Activated CD8-positive, alpha-beta memory T cell treated with anti-CD3 and anti-CD28 coated beads, Interleukin-2, amount 10 ng/mL, durations not matched to agents 7 days and 5 days (primary cell): ENCODE data around the gene SNTG2. TPM values are rescaled to one million over a fixed set of nuclear protein-coding genes. Genes with fewer than 3 reads are reported as not detected.

Experiments used
- ATAC-seq: fragments of 150-1000 bp; cut with Tn5 transposase; one replicate; pipeline ENCODE4 v1.10.0; 2021; ENCODE audit warnings: moderate library complexity
- CTCF ChIA-PET: fragments of 350-600 bp; sonication (Branson Sonifier 250); formaldehyde crosslinking; loops from one replicate; lab custom pipeline; 2021; ENCODE audit warnings: antibody characterized with exemption; lab: Charles Lee
- DNase-seq: peaks from one replicate; pipeline ENCODE4 v3.0.0-alpha.2; 2020
- H3K27ac Mint-ChIP-seq: one replicate; pipeline ENCODE4 v1.8.0; 2021; ENCODE audit warnings: mild to moderate bottlenecking, mixed read lengths
- H3K27me3 Mint-ChIP-seq: one replicate; pipeline ENCODE4 v1.8.0; 2021; ENCODE audit warnings: mixed read lengths
- H3K36me3 Mint-ChIP-seq: one replicate; pipeline ENCODE4 v1.8.0; 2021; ENCODE audit warnings: mild to moderate bottlenecking, mixed read lengths
- H3K4me1 Mint-ChIP-seq: one replicate; pipeline ENCODE4 v1.8.0; 2021; ENCODE audit warnings: mixed read lengths
- H3K4me3 Mint-ChIP-seq: one replicate; pipeline ENCODE4 v1.8.0; 2021; ENCODE audit warnings: mild to moderate bottlenecking, moderate library complexity, mixed read lengths
- H3K9me3 Mint-ChIP-seq: one replicate; pipeline ENCODE4 v1.8.0; 2022; ENCODE audit warnings: low read depth, mixed read lengths
- total RNA-seq, 2 experiments: library from RNA; stranded (reverse); gene quantifications; one replicate each; pipeline ENCODE4 v1.2.3, GENCODE V29; 2021

SNTG2 gene
- total RNA-seq, 2 experiments from 2014 or later = 0.37 to 1.6 TPM

- no peak overlapping the region for H3K4me3 Mint-ChIP-seq
- H3K4me1 Mint-ChIP-seq = no peaks in the 10 kb centered on the region
- no peak for ATAC-seq
- peaks cover 12% of the 10 kb centered on the region for H3K27me3 Mint-ChIP-seq
- no peaks in the 10 kb centered on the region for H3K36me3 Mint-ChIP-seq
- CTCF ChIA-PET = no interaction called here
- DNase-seq = no peak
- H3K9me3 Mint-ChIP-seq = no peaks in the 10 kb centered on the region
- H3K27ac Mint-ChIP-seq = no peak overlapping the region
Measured at GRCh38 chr2:920573-920972, 30.1 kb upstream of the SNTG2 start.

GRCh38 chr2:920999-921398 lies 29.6 kb upstream of the SNTG2 start:
- no peaks in the 10 kb centered on the region for H3K36me3 Mint-ChIP-seq
- CTCF ChIA-PET = no interaction called here
- H3K27ac Mint-ChIP-seq = no peak overlapping the region
- no peaks in the 10 kb centered on the region for H3K9me3 Mint-ChIP-seq
- peaks cover 12% of the 10 kb centered on the region for H3K27me3 Mint-ChIP-seq
- H3K4me3 Mint-ChIP-seq = no peak overlapping the region
- ATAC-seq = no peak
- DNase-seq = no peak
- H3K4me1 Mint-ChIP-seq = no peaks in the 10 kb centered on the region

DNA sequence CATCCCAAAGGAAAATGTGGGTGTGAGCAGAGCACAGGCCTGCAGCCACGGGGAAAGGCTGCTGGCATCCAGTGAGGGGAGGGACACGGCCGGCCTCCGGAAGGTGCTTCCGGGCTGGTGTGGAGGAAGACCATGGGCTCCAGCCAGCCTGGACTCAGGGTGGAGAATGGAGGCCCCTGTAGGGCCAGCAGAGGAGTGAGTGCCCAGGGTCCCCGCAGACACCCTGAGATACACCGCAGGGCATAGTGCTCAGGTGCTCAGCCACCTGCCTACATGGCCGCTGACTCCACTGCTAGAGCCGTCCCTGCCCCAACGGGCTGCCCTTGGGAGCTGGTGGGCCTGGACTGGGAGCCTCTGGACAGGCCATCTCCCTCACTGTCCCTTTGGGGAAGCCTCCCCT lies 28.5 kb upstream of the SNTG2 start:
- peaks cover 10% of the 10 kb centered on the region for H3K27me3 Mint-ChIP-seq
- no peak overlapping the region for H3K4me3 Mint-ChIP-seq
- CTCF ChIA-PET = no interaction called here
- H3K9me3 Mint-ChIP-seq = no peaks in the 10 kb centered on the region
- no peaks in the 10 kb centered on the region for H3K4me1 Mint-ChIP-seq
- H3K27ac Mint-ChIP-seq = no peak overlapping the region
- no peaks in the 10 kb centered on the region for H3K36me3 Mint-ChIP-seq
- ATAC-seq (no peak), DNase-seq (no peak)

DNA sequence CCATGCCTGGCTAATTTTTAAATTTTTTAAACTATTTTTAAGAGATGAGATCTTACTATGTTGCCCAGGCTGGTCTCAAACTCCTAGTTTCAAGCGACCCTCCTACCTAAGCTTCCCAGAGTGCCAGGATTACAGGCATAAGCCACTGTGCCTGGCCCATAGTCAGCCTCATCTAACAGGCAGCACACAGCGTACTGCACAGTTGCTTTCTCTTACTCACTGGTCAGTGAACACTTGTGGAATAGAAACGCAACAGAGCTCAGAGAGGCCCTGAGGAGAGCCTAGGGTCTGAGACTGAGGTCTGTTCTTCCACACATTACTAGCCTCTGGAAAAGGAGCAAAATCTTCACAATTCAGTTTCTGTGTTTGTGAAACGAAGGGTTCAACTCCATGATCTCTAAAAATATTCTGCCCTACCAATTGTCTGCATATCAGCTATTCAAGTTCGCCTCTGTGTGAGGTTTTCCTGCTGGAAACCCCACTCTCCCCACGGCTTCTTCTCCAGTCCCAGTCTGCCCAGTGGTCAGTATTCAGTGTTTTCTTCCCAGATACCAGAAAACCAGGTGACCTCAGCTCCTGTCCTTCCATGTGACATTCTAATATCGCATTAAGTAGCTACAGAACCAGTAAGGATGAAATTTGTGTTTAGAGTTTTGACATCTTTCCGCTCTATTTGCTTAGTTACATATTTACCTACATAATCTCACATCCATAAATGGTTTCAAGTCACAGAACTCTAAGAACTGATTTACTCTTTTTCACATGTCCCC lies 26.6 kb upstream of the SNTG2 start:
- H3K9me3 Mint-ChIP-seq = no peaks in the 10 kb centered on the region
- no peak overlapping the region for H3K27ac Mint-ChIP-seq
- no peaks in the 10 kb centered on the region for H3K36me3 Mint-ChIP-seq
- no peak overlapping the region for H3K4me3 Mint-ChIP-seq
- H3K27me3 Mint-ChIP-seq = peaks cover 7% of the 10 kb centered on the region
- DNase-seq (no peak), ATAC-seq (no peak)
- H3K4me1 Mint-ChIP-seq = no peaks in the 10 kb centered on the region
- CTCF ChIA-PET = no interaction called here

GRCh38 chr2:924701-925100 lies 25.9 kb upstream of the SNTG2 start:
- H3K9me3 Mint-ChIP-seq = no peaks in the 10 kb centered on the region
- no peaks in the 10 kb centered on the region for H3K36me3 Mint-ChIP-seq
- H3K27me3 Mint-ChIP-seq = peaks cover 7% of the 10 kb centered on the region
- CTCF ChIA-PET = no interaction called here
- no peak overlapping the region for H3K4me3 Mint-ChIP-seq
- no peak for DNase-seq
- H3K27ac Mint-ChIP-seq = no peak overlapping the region
- ATAC-seq = no peak
- H3K4me1 Mint-ChIP-seq = no peaks in the 10 kb centered on the region

DNA sequence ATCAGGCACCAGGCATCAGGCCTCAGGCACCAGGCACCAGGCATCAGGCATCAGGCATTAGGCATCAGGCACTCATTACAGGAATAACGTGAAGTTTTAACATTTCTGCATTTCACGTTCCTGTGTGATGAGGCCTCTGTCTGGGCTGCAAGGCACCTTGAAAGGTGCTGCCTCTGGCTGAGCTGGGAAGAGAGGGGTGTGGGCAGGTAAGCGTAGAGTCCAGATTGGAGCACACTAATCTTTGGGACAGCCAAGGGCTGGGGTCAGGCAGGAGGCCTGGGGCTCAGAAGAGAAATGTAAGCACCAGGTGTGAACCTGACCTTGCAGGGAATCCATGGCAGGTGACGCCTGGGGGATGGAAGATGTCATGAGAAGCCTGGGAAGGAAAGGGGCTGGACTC lies 25.3 kb upstream of the SNTG2 start:
- ATAC-seq (no peak), DNase-seq (no peak)
- H3K27ac Mint-ChIP-seq = no peak overlapping the region
- H3K36me3 Mint-ChIP-seq = no peaks in the 10 kb centered on the region
- H3K4me1 Mint-ChIP-seq = no peaks in the 10 kb centered on the region
- no peaks in the 10 kb centered on the region for H3K9me3 Mint-ChIP-seq
- CTCF ChIA-PET = no interaction called here
- peaks cover 7% of the 10 kb centered on the region for H3K27me3 Mint-ChIP-seq
- no peak overlapping the region for H3K4me3 Mint-ChIP-seq

- H3K27ac Mint-ChIP-seq = no peak overlapping the region
- no peaks in the 10 kb centered on the region for H3K9me3 Mint-ChIP-seq
- no peaks in the 10 kb centered on the region for H3K4me1 Mint-ChIP-seq
- CTCF ChIA-PET = no interaction called here
- peaks cover 7% of the 10 kb centered on the region for H3K27me3 Mint-ChIP-seq
- no peaks in the 10 kb centered on the region for H3K36me3 Mint-ChIP-seq
- no peak overlapping the region for H3K4me3 Mint-ChIP-seq
- no peak for DNase-seq
- no peak for ATAC-seq
Measured at GRCh38 chr2:925711-926110, 24.9 kb upstream of the SNTG2 start.

DNA sequence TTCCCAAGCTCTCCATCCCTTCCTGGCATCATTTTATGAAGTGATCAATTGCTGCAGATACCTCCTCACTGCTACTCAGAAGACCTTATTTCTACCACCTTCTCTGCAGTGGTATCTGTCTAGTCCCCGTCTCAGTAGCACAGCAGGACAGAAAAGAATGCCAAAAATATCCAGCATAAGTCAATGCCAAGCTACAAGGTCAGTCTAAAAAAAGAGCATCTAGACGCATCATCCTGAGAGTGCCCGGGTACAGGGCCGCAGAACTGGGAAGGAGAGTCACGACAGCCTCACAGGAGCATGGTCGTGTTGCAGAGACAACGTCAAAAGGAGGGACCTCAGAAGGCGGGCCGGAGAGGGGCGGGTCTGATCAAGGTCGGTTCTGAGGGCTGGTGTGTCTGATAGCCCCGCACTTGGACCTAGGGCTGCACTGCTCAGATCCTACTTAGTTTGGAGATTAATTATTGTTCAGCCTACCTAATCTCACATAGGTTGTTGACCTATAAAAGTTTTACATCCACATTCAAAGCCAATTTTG lies 24.3 kb upstream of the SNTG2 start:
- no peak for ATAC-seq

GRCh38 chr2:926896-927295 lies 23.8 kb upstream of the SNTG2 start:
- H3K4me3 Mint-ChIP-seq = no peak overlapping the region
- no peak overlapping the region for H3K27ac Mint-ChIP-seq
- CTCF ChIA-PET = no interaction called here
- no peak for DNase-seq
- H3K36me3 Mint-ChIP-seq = no peaks in the 10 kb centered on the region
- no peak for ATAC-seq
- H3K9me3 Mint-ChIP-seq = no peaks in the 10 kb centered on the region
- peaks cover 7% of the 10 kb centered on the region for H3K27me3 Mint-ChIP-seq
- no peaks in the 10 kb centered on the region for H3K4me1 Mint-ChIP-seq

More for the DNA sequence above, 24.3 kb upstream of the SNTG2 start:
- Mint-ChIP-seq H3K4me3 (no peak overlapping the region), H3K27me3 (peaks cover 7% of the 10 kb centered on the region), H3K9me3 (no peaks in the 10 kb centered on the region), H3K4me1 (no peaks in the 10 kb centered on the region), H3K27ac (no peak overlapping the region), H3K36me3 (no peaks in the 10 kb centered on the region)
- no peak for DNase-seq
- CTCF ChIA-PET = no interaction called here

DNA sequence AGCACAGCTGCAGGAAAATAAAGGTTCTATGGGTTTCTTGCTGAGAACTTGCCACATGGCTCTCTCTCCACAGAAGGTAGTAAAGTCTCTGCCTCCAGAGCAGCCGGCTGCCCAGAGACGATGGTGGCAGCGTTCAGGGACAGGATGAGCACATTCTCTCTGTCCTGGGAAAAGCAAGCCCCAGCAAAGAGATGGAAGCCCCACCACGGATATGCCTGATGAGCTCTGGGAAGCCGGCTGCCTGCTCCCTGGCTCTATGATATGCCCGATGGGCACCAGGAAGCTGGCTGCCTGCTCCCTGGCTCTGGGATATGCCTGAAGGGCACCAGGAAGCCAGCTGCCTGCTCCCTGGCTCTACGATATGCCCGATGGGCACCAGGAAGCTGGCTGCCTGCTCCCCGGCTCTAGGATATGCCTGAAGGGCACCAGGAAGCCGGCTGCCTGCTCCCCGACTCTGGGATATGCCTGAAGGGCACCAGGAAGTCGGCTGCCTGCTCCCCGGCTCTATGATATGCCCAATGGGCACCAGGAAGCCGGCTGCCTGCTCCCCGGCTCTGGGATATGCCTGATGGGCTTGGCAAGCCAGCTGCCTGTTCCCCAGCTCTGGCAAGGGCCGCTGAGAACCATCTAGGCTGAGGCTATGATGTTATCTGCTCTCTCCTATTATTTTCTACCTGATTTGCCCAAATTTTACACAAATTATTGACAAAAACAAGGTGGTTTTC lies 21.5 kb upstream of the SNTG2 start:
- no peaks in the 10 kb centered on the region for H3K4me1 Mint-ChIP-seq
- no peak for ATAC-seq

GRCh38 chr2:929925-930324 lies 20.7 kb upstream of the SNTG2 start:
- Mint-ChIP-seq H3K9me3 (no peaks in the 10 kb centered on the region), H3K4me1 (no peaks in the 10 kb centered on the region), H3K27me3 (no peaks in the 10 kb centered on the region), H3K4me3 (no peak overlapping the region), H3K36me3 (no peaks in the 10 kb centered on the region), H3K27ac (no peak overlapping the region)
- no peak for ATAC-seq
- no peak for DNase-seq
- CTCF ChIA-PET = interaction anchor here (0.6 kb wide), 1 partner anchor 663 kb away, joined by 3 read pairs; no protein-coding TSS in a partner anchor

More for the DNA sequence above, 21.5 kb upstream of the SNTG2 start:
- H3K4me3 Mint-ChIP-seq = no peak overlapping the region
- CTCF ChIA-PET = no interaction called here
- no peaks in the 10 kb centered on the region for H3K36me3 Mint-ChIP-seq
- peaks cover 6% of the 10 kb centered on the region for H3K27me3 Mint-ChIP-seq
- H3K27ac Mint-ChIP-seq = no peak overlapping the region
- no peaks in the 10 kb centered on the region for H3K9me3 Mint-ChIP-seq
- DNase-seq = no peak

DNA sequence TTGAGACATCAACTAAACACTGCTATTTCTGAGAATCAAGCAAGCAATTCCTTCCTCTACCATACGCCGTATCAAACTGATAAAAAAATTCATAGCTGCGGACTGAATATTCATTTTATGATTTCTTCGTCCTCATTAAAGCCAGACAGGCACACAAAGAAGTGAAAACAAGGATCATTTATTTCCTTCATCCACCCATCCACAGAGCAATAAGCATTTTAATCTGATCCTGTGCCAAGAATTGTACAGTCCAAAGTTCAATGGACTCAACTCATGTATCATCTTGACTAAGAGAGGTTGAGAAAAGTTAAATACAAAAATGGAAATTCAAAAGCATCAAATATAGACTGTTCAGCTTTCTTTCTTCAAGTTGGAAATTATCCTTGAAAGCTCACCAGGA lies 19.7 kb upstream of the SNTG2 start:
- Mint-ChIP-seq H3K27me3 (no peaks in the 10 kb centered on the region), H3K4me1 (no peaks in the 10 kb centered on the region), H3K4me3 (no peak overlapping the region), H3K9me3 (no peaks in the 10 kb centered on the region), H3K36me3 (no peaks in the 10 kb centered on the region), H3K27ac (no peak overlapping the region)
- ATAC-seq (no peak), DNase-seq (no peak)
- CTCF ChIA-PET = no interaction called here

- ATAC-seq (no peak), DNase-seq (no peak)
- Mint-ChIP-seq H3K9me3 (no peaks in the 10 kb centered on the region), H3K27ac (no peak overlapping the region), H3K36me3 (no peaks in the 10 kb centered on the region), H3K27me3 (no peaks in the 10 kb centered on the region), H3K4me3 (no peak overlapping the region), H3K4me1 (no peaks in the 10 kb centered on the region)
- CTCF ChIA-PET = no interaction called here
Measured at GRCh38 chr2:932320-933115, 18.1 kb upstream of the SNTG2 start.
